ENCODE results near the gene FBRSL1.

Gene FBRSL1

GRCh38 chr12:132456186-132456943 is 33.6 kb upstream of the FBRSL1 start:
- Histone ChIP-seq H3K36me3 (ENCODE audit: insufficient read depth) (no peaks in the 10 kb centered on the region), H3K4me2 (no peak overlapping the region), H3K4me3 (IDR thresholded peaks at IDR 0.05; ENCODE audit: insufficient read depth, low read depth, low read length) (no peak overlapping the region), H3K4me1 (ENCODE audit: low read depth, poor library complexity, severe bottlenecking) (no peaks in the 10 kb centered on the region), H3K27me3 (ENCODE audit: insufficient read depth, low read depth) (no peaks in the 10 kb centered on the region), H3K9ac (no peak overlapping the region), H3K79me2 (ENCODE audit: insufficient read depth, low read depth) (no peaks in the 10 kb centered on the region), H3K27ac (no peak overlapping the region), H4K20me1 (ENCODE audit: insufficient read depth) (no peaks in the 10 kb centered on the region), H2AFZ (ENCODE audit: low read depth) (no peak overlapping the region)
- no peak for TF ChIP-seq CTCF (conservative IDR thresholded peaks at IDR 0.05; ENCODE audit: low read depth, low read length)

- H3K9ac ChIP-seq: no peak overlapping the region
- H3K36me3 ChIP-seq (ENCODE audit: insufficient read depth): no peaks in the 10 kb centered on the region
- H3K27me3 ChIP-seq (ENCODE audit: insufficient read depth, low read depth): no peaks in the 10 kb centered on the region
- no peaks in the 10 kb centered on the region for H3K79me2 ChIP-seq (ENCODE audit: insufficient read depth, low read depth)
- no peak overlapping the region for H3K27ac ChIP-seq
- no peaks in the 10 kb centered on the region for H4K20me1 ChIP-seq (ENCODE audit: insufficient read depth)
- no peak overlapping the region for H3K4me3 ChIP-seq (IDR thresholded peaks at IDR 0.05; ENCODE audit: insufficient read depth, low read depth, low read length)
- no peak overlapping the region for H3K4me2 ChIP-seq
- no peaks in the 10 kb centered on the region for H3K4me1 ChIP-seq (ENCODE audit: low read depth, poor library complexity, severe bottlenecking)
- TF ChIP-seq CTCF (conservative IDR thresholded peaks at IDR 0.05; ENCODE audit: low read depth, low read length): no peak
- H2AFZ ChIP-seq (ENCODE audit: low read depth): no peak overlapping the region
Observed at GRCh38 chr12:132456944-132457495, 32.9 kb upstream of the FBRSL1 start.

- H3K27me3 ChIP-seq (ENCODE audit: insufficient read depth, low read depth): no peaks in the 10 kb centered on the region
- TF ChIP-seq CTCF (conservative IDR thresholded peaks at IDR 0.05; ENCODE audit: low read depth, low read length): no peak
- no peak overlapping the region for H3K4me2 ChIP-seq
Observed at GRCh38 chr12:132458441-132458840, 31.5 kb upstream of the FBRSL1 start.

GRCh38 chr12:132458846-132459641 is 30.9 kb upstream of the FBRSL1 start:
- H4K20me1 ChIP-seq (ENCODE audit: insufficient read depth): no peaks in the 10 kb centered on the region
- no peak for TF ChIP-seq CTCF (conservative IDR thresholded peaks at IDR 0.05; ENCODE audit: low read depth, low read length)
- H3K27ac ChIP-seq: no peak overlapping the region
- H3K9ac ChIP-seq: no peak overlapping the region
- no peak overlapping the region for H2AFZ ChIP-seq (ENCODE audit: low read depth)
- no peaks in the 10 kb centered on the region for H3K36me3 ChIP-seq (ENCODE audit: insufficient read depth)
- no peak overlapping the region for H3K4me2 ChIP-seq
- no peaks in the 10 kb centered on the region for H3K4me1 ChIP-seq (ENCODE audit: low read depth, poor library complexity, severe bottlenecking)
- H3K27me3 ChIP-seq (ENCODE audit: insufficient read depth, low read depth): no peaks in the 10 kb centered on the region
- no peak overlapping the region for H3K4me3 ChIP-seq (IDR thresholded peaks at IDR 0.05; ENCODE audit: insufficient read depth, low read depth, low read length)
- H3K79me2 ChIP-seq (ENCODE audit: insufficient read depth, low read depth): no peaks in the 10 kb centered on the region

More at GRCh38 chr12:132458441-132458840, 31.5 kb upstream of the FBRSL1 start:
- no peak overlapping the region for H3K4me3 ChIP-seq (IDR thresholded peaks at IDR 0.05; ENCODE audit: insufficient read depth, low read depth, low read length)
- H2AFZ ChIP-seq (ENCODE audit: low read depth): no peak overlapping the region
- H3K4me1 ChIP-seq (ENCODE audit: low read depth, poor library complexity, severe bottlenecking): no peaks in the 10 kb centered on the region
- H3K9ac ChIP-seq: no peak overlapping the region
- no peak overlapping the region for H3K27ac ChIP-seq
- H3K36me3 ChIP-seq (ENCODE audit: insufficient read depth): no peaks in the 10 kb centered on the region
- no peaks in the 10 kb centered on the region for H3K79me2 ChIP-seq (ENCODE audit: insufficient read depth, low read depth)
- no peaks in the 10 kb centered on the region for H4K20me1 ChIP-seq (ENCODE audit: insufficient read depth)

Measured in KMS-11 (cell line).